Measurements from ENCODE around the gene GAGE10. TPM values are rescaled to one million over a fixed set of nuclear protein-coding genes. Genes with fewer than 3 reads are reported as not detected.
A peak's percentile ranks its signal among the peaks of the same experiment; 100 is the strongest.

GAGE10 gene
- total and polyA plus RNA-seq, 9 of the 15 experiments (the other 6 are each of a cell fraction or from before 2014, with no cell fraction given) = 0.80 to 3.1 (median 0.96) TPM; not detected in 4

- no peak for TF ChIP-seq YY1 (IDR thresholded peaks at IDR 0.05; ENCODE audit: borderline replicate concordance in 1 of 3, control insufficient read depth in 1 of 3, extremely low read depth in 1 of 3, insufficient read depth in 3 of 3, insufficient read length in 1 of 3, insufficient replicate concordance in 2 of 3, low read depth in 1 of 3, low read length in 2 of 3)
- no peak for TF ChIP-seq ZNF740 (CRISPR knock-in tag; IDR thresholded peaks at IDR 0.05)
- TF ChIP-seq ZNF740 (tag; IDR thresholded peaks at IDR 0.05) = no peak
- no peak for TF ChIP-seq IRF2 (CRISPR knock-in tag; IDR thresholded peaks at IDR 0.05)
- no peak for TF ChIP-seq NFIX (CRISPR knock-in tag; IDR thresholded peaks at IDR 0.05; ENCODE audit: low read depth)
- no peak for TF ChIP-seq EHMT2 (IDR thresholded peaks at IDR 0.05)
- TF ChIP-seq MGA (IDR thresholded peaks at IDR 0.05) = peak; percentile 85
- 0 out of 2 replicates have a peak, but pooled peaks have one; percentile 30 for TF ChIP-seq ZBTB33 (CRISPR knock-in tag; IDR thresholded peaks at IDR 0.05)
- no peak for TF ChIP-seq ARHGAP35 (IDR thresholded peaks at IDR 0.05; ENCODE audit: partially characterized antibody)
Observed at GRCh38 chrX:49270249-49270921, 33.1 kb upstream of the GAGE10 start (continued).
